Panc1 (cell line): Measurements from ENCODE around the gene SIK3. TPM values are rescaled to one million over a fixed set of nuclear protein-coding genes. Genes with fewer than 3 reads are reported as not detected.

Experiments used
- ATAC-seq: fragments of 200-7000 bp; cut with Tn5 transposase; 2 replicates; pipeline ENCODE4 v1.9.1; 2020; ENCODE audit warnings: mild to moderate bottlenecking, moderate library complexity
- BruUV-seq: library from RNA; stranded (reverse); fragments of 400-500 nt; replicated peaks from 2 replicates; lab custom pipeline; 2021; lab: Mats Ljungman, UMichigan
- CTCF ChIA-PET: fragments of 300-600 bp; sonication (Branson Sonifier 250); formaldehyde crosslinking; loops from one replicate; lab custom pipeline; 2022; ENCODE audit warnings: antibody characterized with exemption; lab: Charles Lee
- POLR2A ChIA-PET: fragments of 300-600 bp; sonication (Branson Sonifier 250); formaldehyde crosslinking; loops from one replicate; lab custom pipeline; 2022; ENCODE audit warnings: antibody characterized with exemption; lab: Charles Lee
- DNase-seq: peaks from one replicate; pipeline ENCODE4 v3.0.0-alpha.2; 2010; ENCODE audit warnings: low read depth, low spot score
- H3K27ac ChIP-seq: 2 replicates; pipeline ENCODE4 v1.5.1; 2011; ENCODE audit warnings: mild to moderate bottlenecking, low read length, inconsistent platforms
- H3K27me3 ChIP-seq: fragments of 200-500 bp; sonication (Bioruptor generic); 2 replicates; pipeline ENCODE4 v1.6.0; 2014; ENCODE audit warnings: low read length, inconsistent platforms; ENCODE audit not compliant: control insufficient read depth, insufficient read depth
- H3K36me3 ChIP-seq: fragments of 200-500 bp; sonication (Bioruptor generic); 2 replicates; pipeline ENCODE4 v1.5.1; 2014; ENCODE audit warnings: inconsistent platforms, mild to moderate bottlenecking, low read length, moderate library complexity; ENCODE audit not compliant: control insufficient read depth, insufficient read depth
- H3K4me1 ChIP-seq: 2 replicates; pipeline ENCODE4 v1.5.1; 2011; ENCODE audit warnings: inconsistent platforms, mild to moderate bottlenecking, low read length, moderate library complexity; ENCODE audit not compliant: control insufficient read depth, insufficient read depth
- H3K4me3 ChIP-seq, 2 experiments: 2 replicates each; pipeline ENCODE4 v1.5.1; 2011 to 2012; ENCODE audit warnings: low read depth in 2 of 2, low read length in 2 of 2, mild to moderate bottlenecking in 2 of 2, inconsistent platforms in 1 of 2, moderate library complexity in 1 of 2
- H3K9me3 ChIP-seq: fragments of 200-500 bp; sonication (Bioruptor generic); 2 replicates; pipeline ENCODE4 v1.5.1; 2014; ENCODE audit warnings: low read depth, mild to moderate bottlenecking, inconsistent platforms, low read length, moderate library complexity; ENCODE audit not compliant: control insufficient read depth, insufficient read depth
- POLR2AphosphoS5 ChIP-seq: IDR thresholded peaks from 2 replicates; pipeline ENCODE4 v1.6.1; 2012; ENCODE audit warnings: mild to moderate bottlenecking, low read depth, low read length, moderate library complexity
- SIN3A ChIP-seq: IDR thresholded peaks from 2 replicates; pipeline ENCODE4 v1.6.1; 2012; ENCODE audit warnings: low read depth, mild to moderate bottlenecking, low read length, moderate library complexity, borderline replicate concordance; ENCODE audit not compliant: insufficient read depth
- TCF7L2 ChIP-seq: IDR thresholded peaks from 2 replicates; pipeline ENCODE4 v1.6.1; 2011; ENCODE audit warnings: mild to moderate bottlenecking, low read depth, low read length, inconsistent platforms
- in situ Hi-C: cut with HindIII; loops from 2 replicates; pipeline ENCODE4 v1.10.0; 2016; ENCODE audit warnings: low sequenced_read_pairs, low pct_unique_long_range_greater_than_20kb
- intact Hi-C: fragments of 100-400 bp; cut with micrococcal nuclease; formaldehyde crosslinking; loops from one replicate; pipeline ENCODE4 v1.10.0; 2022; ENCODE audit not compliant: unreplicated experiment
- total RNA-seq: library from RNA; stranded (reverse); gene quantifications from one replicate; pipeline ENCODE4 v1.2.1, GENCODE V29; 2021; ENCODE audit not compliant: unreplicated experiment
- TF ChIP-seq, protein P1 (sequence below): fragments of 450-650 bp; IDR thresholded peaks from 2 replicates; pipeline ENCODE4 v1.5.1; 2017; ENCODE audit warnings: mild to moderate bottlenecking
- TF ChIP-seq, protein P2 (sequence below), 2 experiments: IDR thresholded peaks; 2 replicates each; pipeline ENCODE4 v1.6.1; 2011 to 2012; ENCODE audit warnings: low read depth in 2 of 2, control low read depth in 1 of 2, low read length in 1 of 2, mild to moderate bottlenecking in 1 of 2, moderate library complexity in 1 of 2; ENCODE audit not compliant: insufficient read depth in 1 of 2

Gene SIK3
- total RNA-seq, 1 experiment from 2014 or later: 39.7 TPM

DNA sequence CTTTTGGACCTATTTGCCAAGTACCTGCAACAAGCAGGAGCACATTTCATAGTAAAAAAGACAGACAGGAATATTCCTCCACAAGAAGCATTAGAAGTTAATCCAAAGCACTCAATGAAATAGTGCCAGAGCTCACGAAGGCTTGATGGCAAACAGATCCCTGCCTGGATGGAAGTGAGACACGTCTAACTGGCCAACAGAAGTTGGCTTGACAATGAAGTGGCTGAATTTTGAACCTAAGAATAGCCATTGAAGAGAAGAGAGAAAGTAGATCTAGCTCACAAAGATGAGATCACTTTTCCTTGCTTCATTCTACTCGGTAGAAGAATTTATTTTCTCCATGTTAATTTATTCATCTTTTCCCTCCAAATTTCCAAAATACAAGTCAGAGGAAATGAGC is 230.2 kb downstream of the SIK3 start:
- intact Hi-C loops: no loop called here
- no peak overlapping the region for H3K27ac ChIP-seq
- in situ Hi-C loops: no loop called here
- H3K27me3 ChIP-seq: no peaks in the 10 kb centered on the region
- peaks cover 8% of the 10 kb centered on the region; the same call in 1 of the 2 replicates for H3K36me3 ChIP-seq
- BruUV-seq: no TSS peak
- no peaks in the 10 kb centered on the region for H3K9me3 ChIP-seq
- CTCF ChIA-PET: no interaction called here
- ATAC-seq (no peak), DNase-seq (no peak)
- POLR2A ChIA-PET: interaction anchor here (0.5 kb wide), 1 partner anchor 276 kb away, joined by 5 read pairs; no protein-coding TSS in a partner anchor
- no peak for TF ChIP-seq TCF7L2
- TF ChIP-seq, protein P1, sequence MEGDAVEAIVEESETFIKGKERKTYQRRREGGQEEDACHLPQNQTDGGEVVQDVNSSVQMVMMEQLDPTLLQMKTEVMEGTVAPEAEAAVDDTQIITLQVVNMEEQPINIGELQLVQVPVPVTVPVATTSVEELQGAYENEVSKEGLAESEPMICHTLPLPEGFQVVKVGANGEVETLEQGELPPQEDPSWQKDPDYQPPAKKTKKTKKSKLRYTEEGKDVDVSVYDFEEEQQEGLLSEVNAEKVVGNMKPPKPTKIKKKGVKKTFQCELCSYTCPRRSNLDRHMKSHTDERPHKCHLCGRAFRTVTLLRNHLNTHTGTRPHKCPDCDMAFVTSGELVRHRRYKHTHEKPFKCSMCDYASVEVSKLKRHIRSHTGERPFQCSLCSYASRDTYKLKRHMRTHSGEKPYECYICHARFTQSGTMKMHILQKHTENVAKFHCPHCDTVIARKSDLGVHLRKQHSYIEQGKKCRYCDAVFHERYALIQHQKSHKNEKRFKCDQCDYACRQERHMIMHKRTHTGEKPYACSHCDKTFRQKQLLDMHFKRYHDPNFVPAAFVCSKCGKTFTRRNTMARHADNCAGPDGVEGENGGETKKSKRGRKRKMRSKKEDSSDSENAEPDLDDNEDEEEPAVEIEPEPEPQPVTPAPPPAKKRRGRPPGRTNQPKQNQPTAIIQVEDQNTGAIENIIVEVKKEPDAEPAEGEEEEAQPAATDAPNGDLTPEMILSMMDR: no peak
- TF ChIP-seq POLR2AphosphoS5: no peak
- TF ChIP-seq, protein P2, sequence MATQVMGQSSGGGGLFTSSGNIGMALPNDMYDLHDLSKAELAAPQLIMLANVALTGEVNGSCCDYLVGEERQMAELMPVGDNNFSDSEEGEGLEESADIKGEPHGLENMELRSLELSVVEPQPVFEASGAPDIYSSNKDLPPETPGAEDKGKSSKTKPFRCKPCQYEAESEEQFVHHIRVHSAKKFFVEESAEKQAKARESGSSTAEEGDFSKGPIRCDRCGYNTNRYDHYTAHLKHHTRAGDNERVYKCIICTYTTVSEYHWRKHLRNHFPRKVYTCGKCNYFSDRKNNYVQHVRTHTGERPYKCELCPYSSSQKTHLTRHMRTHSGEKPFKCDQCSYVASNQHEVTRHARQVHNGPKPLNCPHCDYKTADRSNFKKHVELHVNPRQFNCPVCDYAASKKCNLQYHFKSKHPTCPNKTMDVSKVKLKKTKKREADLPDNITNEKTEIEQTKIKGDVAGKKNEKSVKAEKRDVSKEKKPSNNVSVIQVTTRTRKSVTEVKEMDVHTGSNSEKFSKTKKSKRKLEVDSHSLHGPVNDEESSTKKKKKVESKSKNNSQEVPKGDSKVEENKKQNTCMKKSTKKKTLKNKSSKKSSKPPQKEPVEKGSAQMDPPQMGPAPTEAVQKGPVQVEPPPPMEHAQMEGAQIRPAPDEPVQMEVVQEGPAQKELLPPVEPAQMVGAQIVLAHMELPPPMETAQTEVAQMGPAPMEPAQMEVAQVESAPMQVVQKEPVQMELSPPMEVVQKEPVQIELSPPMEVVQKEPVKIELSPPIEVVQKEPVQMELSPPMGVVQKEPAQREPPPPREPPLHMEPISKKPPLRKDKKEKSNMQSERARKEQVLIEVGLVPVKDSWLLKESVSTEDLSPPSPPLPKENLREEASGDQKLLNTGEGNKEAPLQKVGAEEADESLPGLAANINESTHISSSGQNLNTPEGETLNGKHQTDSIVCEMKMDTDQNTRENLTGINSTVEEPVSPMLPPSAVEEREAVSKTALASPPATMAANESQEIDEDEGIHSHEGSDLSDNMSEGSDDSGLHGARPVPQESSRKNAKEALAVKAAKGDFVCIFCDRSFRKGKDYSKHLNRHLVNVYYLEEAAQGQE (IDR thresholded peaks at IDR 0.05; ENCODE audit: insufficient read depth in 1 of 2, low read depth in 2 of 2, low read length in 1 of 2): no peak
- TF ChIP-seq SIN3A: no peak
- H3K4me3 ChIP-seq: no peak overlapping the region
- no peaks in the 10 kb centered on the region for H3K4me1 ChIP-seq

DNA sequence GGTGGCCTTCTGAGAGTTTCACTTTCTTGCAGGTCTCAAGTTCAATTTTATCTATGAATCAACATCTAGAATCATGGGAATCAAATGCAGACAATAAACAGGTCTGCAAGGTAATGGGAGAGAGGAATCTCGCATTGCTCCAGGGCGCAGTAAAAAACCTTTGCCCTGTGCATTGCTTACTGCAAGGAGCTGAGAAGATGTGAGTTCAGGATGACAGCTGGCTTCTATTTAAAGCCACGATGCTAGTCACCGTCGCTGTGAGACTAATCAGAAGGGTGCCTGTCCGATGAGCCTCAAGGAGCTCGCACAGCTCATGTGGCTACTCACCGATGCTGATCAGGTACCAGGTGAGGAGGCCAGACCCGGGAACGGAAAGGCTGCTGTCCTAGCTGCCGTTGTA is 230.6 kb downstream of the SIK3 start:
- Histone ChIP-seq H3K4me1 (no peaks in the 10 kb centered on the region), H3K27ac (no peak overlapping the region), H3K36me3 (peaks cover 8% of the 10 kb centered on the region; the same call in 1 of the 2 replicates), H3K27me3 (no peaks in the 10 kb centered on the region), H3K4me3 (no peak overlapping the region), H3K9me3 (no peaks in the 10 kb centered on the region)
- CTCF ChIA-PET: no interaction called here
- in situ Hi-C loops (no loop called here), intact Hi-C loops (no loop called here)
- DNase-seq (no peak), ATAC-seq (no peak)
- no TSS peak for BruUV-seq
- TF ChIP-seq, protein P2 (IDR thresholded peaks at IDR 0.05; ENCODE audit: insufficient read depth in 1 of 2, low read depth in 2 of 2, low read length in 1 of 2): no peak
- TF ChIP-seq, protein P1: no peak
- TF ChIP-seq POLR2AphosphoS5: no peak
- no peak for TF ChIP-seq TCF7L2
- TF ChIP-seq SIN3A: no peak
- POLR2A ChIA-PET: interaction anchor here (0.5 kb wide), 1 partner anchor 276 kb away, joined by 5 read pairs; no protein-coding TSS in a partner anchor
